Stomach (tissue), 4 donors: Measurements from ENCODE around the gene ATP6V0D1.

Experiments used
- CTCF ChIP-seq, 7 experiments: fragments of 450-650 bp in 4 of 7; fragments of 200-600 bp in 3 of 7; sonication (generic) in 3 of 7; IDR thresholded peaks; one replicate each; pipeline ENCODE4 v1.5.1; 2016 to 2019; ENCODE audit warnings: antibody characterized with exemption in 7 of 7, control low read depth in 2 of 7, mild to moderate bottlenecking in 1 of 7
- POLR2A ChIP-seq, 4 donors: fragments of 450-650 bp; IDR thresholded peaks; one replicate each; pipeline ENCODE4 v1.6.1; 2016; ENCODE audit warnings: antibody characterized with exemption in 4 of 4, control low read depth in 2 of 4, mild to moderate bottlenecking in 1 of 4, moderate library complexity in 1 of 4
- POLR2AphosphoS5 ChIP-seq, 3 donors: sonication (generic); formaldehyde crosslinking; IDR thresholded peaks; one replicate each; pipeline ENCODE4 v1.6.1; 2016; ENCODE audit warnings: antibody characterized with exemption in 3 of 3

- no peak for TF ChIP-seq CTCF (IDR thresholded peaks at IDR 0.05)
- no peak for TF ChIP-seq POLR2A (IDR thresholded peaks at IDR 0.05)
- TF ChIP-seq POLR2AphosphoS5 (IDR thresholded peaks at IDR 0.05), result no peak
Observed at GRCh38 chr16:67468731-67469130, 12.2 kb downstream of the ATP6V0D1 start.
